ENCODE results near the gene RAD52. TPM values are rescaled to one million over a fixed set of nuclear protein-coding genes. Genes with fewer than 3 reads are reported as not detected.

RAD52 gene
- total RNA-seq, 8 experiments from 2014 or later = 9.0 to 31.4 (median 15.1) TPM

DNA sequence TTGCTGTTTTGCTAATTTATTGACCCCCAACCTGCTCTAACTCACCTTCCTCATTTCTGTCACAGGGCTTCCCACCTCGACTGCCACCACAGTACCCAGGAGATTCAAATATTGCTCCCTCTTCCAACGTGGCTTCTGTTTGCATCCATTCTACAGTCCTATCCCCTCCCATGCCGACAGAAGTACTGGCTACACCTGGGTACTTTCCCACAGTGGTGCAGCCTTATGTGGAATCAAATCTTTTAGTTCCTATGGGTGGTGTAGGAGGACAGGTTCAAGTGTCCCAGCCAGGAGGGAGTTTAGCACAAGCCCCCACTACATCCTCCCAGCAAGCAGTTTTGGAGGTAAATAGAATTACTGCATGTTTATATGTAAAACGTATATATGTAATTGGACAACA lies 68.8 kb downstream of the RAD52 start:
- Histone ChIP-seq H3K4me3 (no peak overlapping the region), H3K4me1 (replicated peaks in 1 of 2) (no peaks in the 10 kb centered on the region), H3K27ac (no peak overlapping the region)
- WGBS, 10 experiments = 80 to 100% (median 89%) methylated on average over 1 to 3 of the region's 4 CpGs; no CpG with 5 or more reads in 2 of the 10 experiments
- ATAC-seq (replicated peaks in 6 of 8) = no peak
- in situ Hi-C loops (cut with MboI; ENCODE audit: low pct_unique_long_range_greater_than_20kb in 2 of 9, low sequenced_read_pairs in 9 of 9, unreplicated experiment in 9 of 9) = no loop called here

DNA sequence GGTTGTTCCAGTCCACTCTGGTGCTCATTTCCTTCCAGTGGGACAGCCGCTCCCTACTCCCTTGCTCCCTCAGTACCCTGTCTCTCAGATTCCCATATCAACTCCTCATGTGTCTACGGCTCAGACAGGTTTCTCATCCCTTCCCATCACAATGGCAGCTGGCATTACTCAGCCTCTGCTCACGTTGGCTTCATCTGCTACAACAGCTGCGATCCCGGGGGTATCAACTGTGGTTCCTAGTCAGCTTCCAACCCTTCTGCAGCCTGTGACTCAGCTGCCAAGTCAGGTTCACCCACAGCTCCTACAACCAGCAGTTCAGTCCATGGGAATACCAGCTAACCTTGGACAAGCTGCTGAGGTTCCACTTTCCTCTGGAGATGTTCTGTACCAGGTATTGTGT lies 69.9 kb downstream of the RAD52 start:
- Histone ChIP-seq H3K4me1 (replicated peaks in 1 of 2) (no peaks in the 10 kb centered on the region), H3K27ac (no peak overlapping the region), H3K4me3 (no peak overlapping the region)
- in situ Hi-C loops (cut with MboI; ENCODE audit: low pct_unique_long_range_greater_than_20kb in 2 of 9, low sequenced_read_pairs in 9 of 9, unreplicated experiment in 9 of 9) = no loop called here
- 43 to 100% (median 90%) methylated on average over 1 to 5 of the region's 5 CpGs; no CpG with 5 or more reads in 3 of the 10 experiments for WGBS, 10 experiments
- peak in 1 of 8 experiments; percentile 16 for ATAC-seq (replicated peaks in 6 of 8)

DNA sequence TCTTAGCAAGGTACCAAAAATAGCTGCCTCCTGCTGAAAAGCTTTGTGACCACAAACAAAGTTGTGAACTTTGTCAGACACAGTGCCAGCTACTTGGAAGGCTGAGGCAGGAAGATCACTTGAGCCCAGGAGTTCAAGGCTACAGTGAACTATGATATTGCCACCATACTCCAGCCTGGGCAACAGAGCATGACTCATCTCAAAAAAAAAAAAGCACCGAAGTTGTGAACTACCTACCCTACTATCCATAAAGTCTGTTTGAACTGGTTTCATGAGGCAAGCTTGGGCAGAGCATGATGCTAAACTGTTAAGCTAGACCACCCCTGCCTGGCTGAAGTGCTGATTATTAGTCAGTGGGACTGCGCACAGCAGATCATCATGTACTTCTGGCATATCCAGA lies 75.5 kb downstream of the RAD52 start:
- in situ Hi-C loops (cut with MboI; ENCODE audit: low pct_unique_long_range_greater_than_20kb in 2 of 9, low sequenced_read_pairs in 9 of 9, unreplicated experiment in 9 of 9) = no loop called here
- Histone ChIP-seq H3K27ac (no peak overlapping the region), H3K4me3 (no peak overlapping the region), H3K4me1 (replicated peaks in 1 of 2) (no peaks in the 10 kb centered on the region)
- 40 to 100% (median 100%) methylated on average over 1 to 2 of the region's 2 CpGs; no CpG with 5 or more reads in 4 of the 10 experiments for WGBS, 10 experiments
- ATAC-seq (replicated peaks in 6 of 8) = peak in 7 of 8 experiments; percentile 22 to 61 (median 29)

DNA sequence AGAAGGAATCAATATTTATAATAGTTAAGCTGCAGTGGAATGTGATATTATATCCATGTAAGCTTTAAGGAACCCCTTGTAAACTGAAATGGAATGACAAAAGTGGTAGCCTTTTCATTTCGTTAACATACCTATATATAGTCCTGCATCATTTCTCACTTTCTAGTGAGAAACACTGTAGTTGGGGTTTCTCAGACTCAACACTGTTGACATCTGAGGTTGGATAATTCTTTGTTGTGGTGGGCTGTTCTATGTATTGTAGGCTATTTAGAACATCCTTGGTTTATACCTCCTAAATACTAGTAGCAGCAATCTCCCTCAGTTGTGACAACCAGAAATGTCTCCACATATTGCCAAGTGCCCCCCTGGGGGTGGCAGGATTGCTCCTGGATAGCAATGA lies 79.1 kb downstream of the RAD52 start:
- WGBS, 10 experiments = 83 to 100% (median 100%) methylated on average over 1 of the region's 1 CpG; no CpG with 5 or more reads in 5 of the 10 experiments
- in situ Hi-C loops (cut with MboI; ENCODE audit: low pct_unique_long_range_greater_than_20kb in 2 of 9, low sequenced_read_pairs in 9 of 9, unreplicated experiment in 9 of 9) = no loop called here
- H3K27ac ChIP-seq = no peak overlapping the region
- no peak overlapping the region for H3K4me3 ChIP-seq
- no peaks in the 10 kb centered on the region for H3K4me1 ChIP-seq (replicated peaks in 1 of 2)
- ATAC-seq (replicated peaks in 6 of 8) = peak in 1 of 8 experiments; percentile 37

DNA sequence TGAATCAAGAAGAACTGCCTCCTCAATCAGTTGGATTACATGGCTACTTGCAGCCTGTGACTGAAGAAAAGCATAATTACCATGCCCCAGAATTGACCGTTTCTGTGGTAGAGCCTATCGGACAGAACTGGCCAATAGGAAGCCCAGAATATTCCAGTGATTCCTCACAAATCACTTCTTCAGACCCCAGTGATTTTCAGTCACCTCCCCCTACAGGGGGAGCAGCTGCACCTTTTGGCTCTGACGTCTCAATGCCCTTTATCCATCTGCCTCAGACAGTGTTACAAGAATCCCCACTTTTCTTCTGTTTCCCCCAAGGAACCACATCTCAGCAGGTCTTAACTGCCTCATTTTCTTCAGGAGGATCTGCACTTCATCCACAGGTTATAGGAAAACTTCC lies 80.8 kb downstream of the RAD52 start:
- no peak for ATAC-seq (replicated peaks in 6 of 8)
- Histone ChIP-seq H3K27ac (no peak overlapping the region), H3K4me3 (no peak overlapping the region), H3K4me1 (replicated peaks in 1 of 2) (no peaks in the 10 kb centered on the region)
- 40 to 100% (median 85%) methylated on average over 1 to 2 of the region's 3 CpGs; no CpG with 5 or more reads in 3 of the 10 experiments for WGBS, 10 experiments
- in situ Hi-C loops (cut with MboI; ENCODE audit: low pct_unique_long_range_greater_than_20kb in 2 of 9, low sequenced_read_pairs in 9 of 9, unreplicated experiment in 9 of 9) = no loop called here

DNA sequence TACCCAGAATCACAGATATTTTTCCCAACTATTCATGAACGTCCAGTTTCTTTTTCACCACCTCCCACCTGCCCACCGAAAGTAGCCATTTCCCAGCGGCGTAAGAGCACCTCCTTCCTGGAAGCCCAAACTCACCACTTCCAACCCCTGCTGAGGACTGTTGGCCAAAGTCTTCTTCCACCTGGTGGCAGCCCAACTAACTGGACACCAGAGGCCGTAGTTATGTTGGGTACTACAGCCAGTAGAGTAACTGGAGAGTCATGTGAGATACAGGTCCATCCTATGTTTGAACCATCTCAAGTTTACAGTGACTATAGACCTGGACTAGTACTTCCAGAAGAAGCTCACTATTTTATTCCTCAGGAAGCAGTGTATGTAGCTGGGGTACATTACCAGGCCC lies 81.6 kb downstream of the RAD52 start:
- H3K4me3 ChIP-seq = no peak overlapping the region
- in situ Hi-C loops (cut with MboI; ENCODE audit: low pct_unique_long_range_greater_than_20kb in 2 of 9, low sequenced_read_pairs in 9 of 9, unreplicated experiment in 9 of 9) = no loop called here
- no peaks in the 10 kb centered on the region for H3K4me1 ChIP-seq (replicated peaks in 1 of 2)
- WGBS, 10 experiments = 40 to 100% (median 88%) methylated on average over 1 to 5 of the region's 5 CpGs; no CpG with 5 or more reads in 3 of the 10 experiments
- H3K27ac ChIP-seq = no peak overlapping the region
- ATAC-seq (replicated peaks in 6 of 8) = no peak

DNA sequence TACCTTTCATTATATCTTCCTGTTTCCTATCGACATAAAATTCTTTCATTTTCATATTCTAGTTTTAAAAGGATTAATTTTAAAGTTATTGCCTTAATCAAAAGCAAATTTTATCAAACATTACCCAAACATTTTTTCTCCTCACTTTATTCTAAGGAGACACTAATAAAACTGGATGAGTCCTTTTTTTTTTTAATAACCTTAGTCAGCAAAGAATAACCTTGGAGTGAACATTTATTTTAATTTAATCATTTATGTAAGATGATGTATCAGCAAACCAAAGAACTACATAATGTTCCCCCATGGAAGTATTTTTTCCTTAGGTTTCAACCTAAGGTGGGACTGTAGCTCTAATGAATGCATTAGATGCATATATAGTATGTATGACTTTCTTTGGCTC lies 83.9 kb downstream of the RAD52 start:
- in situ Hi-C loops (cut with MboI; ENCODE audit: low pct_unique_long_range_greater_than_20kb in 2 of 9, low sequenced_read_pairs in 9 of 9, unreplicated experiment in 9 of 9) = no loop called here
- Histone ChIP-seq H3K27ac (no peak overlapping the region), H3K4me1 (replicated peaks in 1 of 2) (no peaks in the 10 kb centered on the region), H3K4me3 (no peak overlapping the region)
- ATAC-seq (replicated peaks in 6 of 8) = no peak
- WGBS, 10 experiments = 0 to 100% (median 93%) methylated on average over 1 of the region's 1 CpG; no CpG with 5 or more reads in 1 of the 10 experiments

DNA sequence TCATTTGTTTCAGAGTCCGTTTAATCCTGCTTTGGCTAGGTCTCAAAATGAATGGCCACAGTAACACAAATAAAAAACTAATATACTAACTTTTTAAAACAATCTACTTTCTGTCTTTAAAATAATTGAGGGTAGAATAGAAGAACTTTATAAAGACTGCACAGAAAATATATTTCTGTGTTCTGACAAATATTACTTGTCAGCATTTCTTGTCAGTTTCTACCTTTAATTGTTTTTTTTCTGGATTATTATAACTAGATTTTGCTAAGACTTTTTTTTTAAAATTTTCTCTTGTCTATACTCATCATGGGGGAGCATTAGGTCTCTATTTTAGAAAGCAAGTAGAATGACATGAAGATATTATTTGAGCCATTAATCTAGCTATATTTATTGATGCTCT lies 86.2 kb downstream of the RAD52 start:
- H3K27ac ChIP-seq = no peak overlapping the region
- H3K4me3 ChIP-seq = no peak overlapping the region
- H3K4me1 ChIP-seq (replicated peaks in 1 of 2) = no peaks in the 10 kb centered on the region
- WGBS, 10 experiments = 40 to 100% (median 94%) methylated on average over 1 of the region's 1 CpG; no CpG with 5 or more reads in 1 of the 10 experiments
- no peak for ATAC-seq (replicated peaks in 6 of 8)
- in situ Hi-C loops (cut with MboI; ENCODE audit: low pct_unique_long_range_greater_than_20kb in 2 of 9, low sequenced_read_pairs in 9 of 9, unreplicated experiment in 9 of 9) = no loop called here

DNA sequence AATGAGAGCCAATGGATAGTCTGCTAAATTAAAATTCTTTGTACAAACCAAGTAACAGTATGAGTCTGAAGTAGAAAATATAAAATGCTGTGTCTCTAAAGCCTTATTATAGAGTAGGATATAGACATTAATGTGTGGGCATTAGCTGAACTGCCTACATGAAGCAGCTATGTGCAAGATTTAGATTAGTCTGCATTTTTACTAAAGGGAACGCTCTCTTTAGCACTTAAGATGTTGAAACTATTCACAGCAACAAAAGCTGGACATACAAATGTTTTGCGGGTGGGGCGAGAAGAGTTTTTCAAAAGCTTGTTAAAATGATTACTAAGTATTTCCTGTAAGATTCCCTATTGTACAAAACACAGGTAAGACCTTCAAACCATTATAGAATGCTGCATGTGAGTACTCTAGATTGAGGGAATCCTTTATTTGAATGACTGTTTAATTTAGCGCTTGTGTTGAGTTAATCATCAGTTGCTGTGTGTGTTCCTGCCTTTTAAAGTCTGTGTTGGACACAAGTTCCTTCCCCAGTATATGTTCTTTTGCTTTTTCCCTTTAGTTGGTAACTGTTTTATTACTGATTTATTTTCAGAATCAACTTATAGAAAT lies 87.1 kb downstream of the RAD52 start:
- Histone ChIP-seq H3K4me3 (no peak overlapping the region), H3K4me1 (replicated peaks in 1 of 2) (no peaks in the 10 kb centered on the region), H3K27ac (no peak overlapping the region)
- WGBS, 10 experiments = 75 to 100% (median 96%) methylated on average over 1 to 4 of the region's 4 CpGs; no CpG with 5 or more reads in 1 of the 10 experiments
- ATAC-seq (replicated peaks in 6 of 8) = peak in 1 of 8 experiments; percentile 51
- in situ Hi-C loops (cut with MboI; ENCODE audit: low pct_unique_long_range_greater_than_20kb in 2 of 9, low sequenced_read_pairs in 9 of 9, unreplicated experiment in 9 of 9) = no loop called here

Other genes with a start within 250 kb of the RAD52 start
- 100 to 1,000 TPM in 3 of 8 experiments, 10 to 100 TPM in 5; 40.8 to 124 (median 69.9) TPM for gene WNK1, start 197.1 kb downstream of the RAD52 start, total RNA-seq
- gene ERC1, start 41.5 kb upstream of the RAD52 start, total RNA-seq = 10 to 100 TPM; 15.1 to 53.8 (median 34.6) TPM